GM19023 (cell line): ENCODE results near the gene CCDC24.

Source experiments
- ATAC-seq: cut with Tn5 transposase; IDR thresholded peaks from one replicate; pipeline ENCODE4 v1.9.1; 2021; ENCODE audit warnings: mild to moderate bottlenecking, moderate library complexity; ENCODE audit not compliant: unreplicated experiment

The CCDC24 gene

DNA sequence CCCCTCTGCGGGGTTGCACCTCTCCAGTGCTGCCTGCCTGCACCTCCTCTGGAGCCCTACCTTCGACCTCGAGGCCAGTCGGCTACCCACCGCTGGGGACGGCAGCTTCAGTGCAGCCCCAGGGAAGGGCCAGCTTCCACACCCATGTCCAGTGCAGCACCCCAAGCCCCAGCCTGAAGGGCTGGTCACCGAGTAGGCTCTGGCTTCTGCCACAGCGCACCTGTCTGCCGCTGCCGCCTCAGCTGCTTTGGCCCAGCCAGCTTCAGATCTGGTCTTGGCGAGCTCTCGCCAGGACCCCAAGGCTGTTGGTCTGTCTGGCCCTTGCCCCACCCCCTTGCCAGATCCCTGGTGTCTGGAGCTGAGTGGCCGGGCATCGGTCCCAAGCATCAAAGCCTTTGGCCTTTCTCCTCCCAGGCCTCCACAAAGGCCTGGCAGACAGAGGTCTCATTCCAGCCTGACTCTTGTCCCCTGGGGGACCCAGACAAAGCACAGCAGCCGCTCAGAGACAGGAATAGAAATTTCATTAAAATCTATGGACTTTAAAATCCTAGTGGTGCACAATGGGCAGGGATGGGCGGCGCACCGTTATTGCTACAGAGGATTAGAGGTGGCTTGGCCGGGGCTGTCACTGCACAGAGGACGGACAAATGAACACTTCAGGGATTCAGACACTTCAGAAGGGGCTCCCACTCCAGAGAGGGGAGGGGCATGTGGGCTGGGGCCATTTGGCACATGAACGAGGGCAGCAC, 4.8 kb downstream of the CCDC24 start:
- no peak for ATAC-seq

DNA sequence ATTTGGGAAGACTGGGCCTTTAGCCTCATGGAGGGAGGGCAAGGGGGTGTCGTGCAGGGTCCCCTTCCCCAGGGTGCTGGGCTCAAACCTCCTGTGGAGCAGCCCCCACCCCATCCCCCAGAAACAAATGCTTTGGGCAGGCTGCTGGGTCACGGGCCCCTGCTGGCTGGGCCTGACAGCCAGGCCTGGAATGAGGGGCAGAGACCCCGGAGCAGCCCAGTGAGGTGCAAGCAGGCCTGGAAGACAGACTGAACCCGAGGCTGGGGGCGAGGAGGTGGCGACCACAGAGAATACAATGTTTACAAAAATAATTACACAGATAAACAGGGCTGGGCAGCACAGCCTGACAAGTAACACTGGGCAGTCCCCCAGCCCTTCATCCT, 5.3 kb downstream of the CCDC24 start:
- no peak for ATAC-seq

DNA sequence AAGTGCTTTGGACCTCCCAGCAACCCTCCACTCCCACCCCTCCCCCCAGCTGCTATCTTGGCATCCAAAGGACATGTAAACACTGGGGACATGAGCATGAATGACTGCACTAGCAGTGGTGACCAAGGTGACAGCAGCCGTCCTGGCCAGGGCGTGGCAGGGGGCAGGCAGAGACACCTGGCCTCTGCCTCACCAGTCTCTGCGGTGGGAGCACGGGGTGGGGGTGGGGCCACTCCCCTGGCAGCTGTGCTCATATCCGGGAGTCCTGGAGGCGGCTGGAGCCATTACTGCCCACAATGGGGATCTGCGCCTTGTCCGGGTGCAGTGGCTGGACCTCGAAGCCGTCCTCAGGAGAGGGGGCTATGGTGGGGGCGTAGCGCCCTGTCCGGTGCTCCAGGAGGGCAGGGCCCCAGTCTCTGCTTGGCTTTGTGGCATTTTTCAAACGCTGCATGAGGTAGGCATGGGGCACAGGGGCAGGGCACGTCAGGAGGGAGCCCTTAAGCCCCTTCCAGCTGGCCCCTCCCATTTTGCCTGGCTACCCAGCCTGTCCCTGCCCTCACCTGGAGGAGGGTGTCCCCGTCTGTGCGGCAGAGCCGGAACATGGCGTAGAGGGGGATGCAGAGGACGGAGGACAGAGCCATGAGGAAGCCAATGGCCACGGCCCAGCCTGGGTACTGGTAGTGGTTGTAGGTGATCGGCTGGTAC, 6.0 kb downstream of the CCDC24 start:
- no peak for ATAC-seq

DNA sequence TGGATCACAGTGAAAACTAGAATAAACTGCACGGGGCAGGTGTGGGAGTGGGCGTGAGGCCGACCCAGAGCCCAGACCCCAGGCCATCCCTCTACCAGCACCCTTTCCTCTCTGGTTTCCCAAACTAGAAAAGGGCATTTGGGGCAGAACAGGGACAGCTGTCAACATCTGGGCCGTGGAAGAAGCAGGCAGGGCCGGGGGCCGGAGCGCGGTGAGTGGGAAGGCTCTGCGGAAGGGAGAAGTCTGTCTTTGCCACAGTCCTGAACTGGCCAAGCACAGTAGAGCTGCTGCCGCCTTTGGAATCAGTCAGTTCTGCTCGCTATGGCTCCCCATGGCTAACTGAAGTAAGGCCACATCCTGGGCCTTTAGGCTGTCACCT, 6.6 kb downstream of the CCDC24 start:
- ATAC-seq, result no peak

DNA sequence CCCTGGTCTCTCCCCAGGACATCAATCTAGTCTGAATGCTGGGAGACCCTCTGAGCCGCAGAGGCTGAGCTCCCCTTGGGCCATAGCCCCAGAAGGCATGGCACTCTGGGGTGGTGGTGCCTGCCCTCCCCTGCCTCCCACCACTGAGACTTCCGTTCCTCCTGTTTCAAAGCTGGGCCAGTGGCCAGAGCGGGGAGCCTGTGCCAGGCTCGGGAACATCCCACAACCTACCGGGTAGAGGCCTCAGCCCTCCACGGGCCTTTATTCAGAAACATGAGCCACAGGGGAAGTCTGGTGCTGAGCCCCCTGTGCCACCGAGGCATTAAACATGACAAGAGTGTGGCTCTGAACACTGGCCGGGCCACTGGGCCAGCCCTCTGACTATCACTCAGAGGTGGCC, 8.1 kb downstream of the CCDC24 start:
- no peak for ATAC-seq

DNA sequence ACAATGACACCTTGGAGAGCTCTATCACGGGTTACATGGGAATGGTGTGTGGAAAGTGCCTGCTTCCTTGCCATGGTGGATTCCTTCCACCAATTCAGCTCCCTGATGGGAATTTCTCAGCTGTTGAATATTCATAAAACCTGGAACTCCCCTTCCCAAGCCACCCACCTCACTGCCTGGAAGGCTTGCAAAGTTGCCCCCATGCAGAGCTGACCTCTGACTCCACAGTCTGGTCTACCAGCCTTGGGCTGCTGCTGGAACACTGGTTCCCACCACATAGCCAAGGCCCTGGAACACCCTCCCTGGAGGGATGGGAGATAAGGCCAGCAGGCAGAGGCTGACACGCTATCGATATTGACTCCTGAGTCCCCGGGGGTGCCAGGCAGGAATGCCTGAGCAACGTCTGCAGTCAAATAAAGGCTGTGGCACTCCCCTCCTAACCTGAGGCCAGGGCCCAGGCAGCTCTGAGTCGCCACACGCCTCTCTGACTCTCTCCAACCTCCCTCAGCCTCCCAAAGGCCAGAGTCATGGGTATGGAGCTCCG, 8.8 kb downstream of the CCDC24 start:
- no peak for ATAC-seq

DNA sequence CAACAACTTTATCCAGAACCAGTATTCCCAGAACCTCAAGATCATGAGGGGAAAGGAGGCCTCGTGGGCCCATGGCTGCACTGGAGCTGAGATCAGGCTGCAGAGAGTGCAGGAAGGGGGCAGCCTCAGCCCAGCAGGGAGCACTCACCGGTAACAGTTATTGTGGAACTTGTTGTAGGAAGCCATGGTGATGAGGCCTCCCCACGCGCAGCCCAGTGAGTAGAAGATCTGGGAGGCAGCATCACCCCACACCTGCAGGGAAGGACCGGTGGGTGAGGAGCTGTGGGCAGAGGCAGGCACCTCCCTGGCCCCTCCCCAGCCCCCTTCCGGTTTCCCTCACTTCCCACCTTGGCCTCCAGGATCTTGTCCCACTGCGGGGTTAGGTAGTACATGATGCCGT, 10.8 kb downstream of the CCDC24 start:
- no peak for ATAC-seq

DNA sequence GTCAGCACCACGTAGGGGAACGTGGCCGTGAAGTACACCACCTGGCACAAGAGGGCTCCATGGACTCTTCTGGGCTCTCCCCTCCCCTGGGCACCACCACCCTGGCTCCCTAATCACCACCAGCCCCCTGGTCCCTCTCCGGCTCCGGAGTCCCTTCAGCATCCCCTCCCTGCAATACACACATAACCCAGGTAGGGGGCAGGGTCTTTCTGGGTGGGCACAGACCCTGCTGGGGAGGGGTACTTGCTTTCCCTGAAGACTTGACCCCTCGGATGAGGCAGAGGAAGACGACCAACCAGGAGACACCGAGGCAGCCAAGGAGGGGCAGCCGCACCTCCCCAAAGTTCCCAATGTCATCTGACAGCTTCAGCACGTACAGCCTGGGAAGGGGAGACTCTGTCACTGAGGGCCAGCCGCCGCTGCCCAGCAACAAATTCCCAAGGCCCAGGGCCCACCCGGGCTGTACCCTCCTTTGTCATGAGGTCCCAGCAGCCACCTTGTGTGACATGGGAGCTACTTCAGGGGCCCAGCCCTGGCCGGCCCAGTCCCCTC, 11.3 kb downstream of the CCDC24 start:
- no peak for ATAC-seq

DNA sequence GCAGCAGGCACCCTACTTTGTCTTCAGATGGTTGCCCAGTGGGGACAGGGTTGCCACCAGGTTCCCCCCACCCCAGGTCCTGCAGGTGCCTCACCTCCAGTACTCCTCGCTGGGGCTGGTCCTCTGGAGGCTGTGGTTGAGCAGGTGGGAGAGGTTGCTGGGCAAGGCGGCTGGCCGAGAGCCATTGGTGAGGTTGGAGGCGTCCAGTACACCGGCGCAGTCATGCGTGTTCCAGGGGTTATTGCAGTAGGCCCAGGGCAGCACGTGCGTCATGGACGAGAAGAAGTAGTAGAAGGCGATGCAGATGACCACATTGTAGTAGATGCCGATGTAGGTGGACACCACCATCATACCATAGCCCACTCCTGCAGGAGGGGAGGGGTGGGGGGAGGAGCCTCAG, 16.9 kb downstream of the CCDC24 start:
- no peak for ATAC-seq

DNA sequence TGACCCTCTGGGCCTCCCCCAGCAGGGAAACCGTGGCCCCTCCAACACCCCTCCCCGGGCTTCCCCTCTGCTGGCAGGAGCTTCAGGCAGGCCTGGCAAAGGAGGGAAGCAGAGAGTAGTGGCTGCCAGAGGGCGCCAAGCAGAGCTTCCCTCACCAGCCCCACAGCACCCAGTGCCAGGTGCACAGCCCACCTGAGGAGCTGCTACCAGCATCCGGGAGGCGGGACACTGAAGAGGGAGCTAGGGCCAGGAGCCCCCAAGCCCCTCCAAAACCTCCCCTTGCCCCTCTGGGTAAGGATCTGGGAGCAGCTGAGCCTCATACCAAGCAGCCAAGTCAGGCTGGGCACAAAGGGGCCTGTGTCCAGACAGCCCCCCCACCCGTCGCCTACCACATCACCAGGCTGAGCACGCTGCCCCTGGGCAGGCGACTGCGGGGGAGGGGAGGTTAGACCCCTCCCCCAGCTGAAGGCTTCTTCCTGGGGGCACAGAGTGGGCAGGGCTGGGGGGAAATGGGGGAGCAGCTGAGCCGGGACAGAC, 19.6 kb downstream of the CCDC24 start:
- no peak for ATAC-seq

DNA sequence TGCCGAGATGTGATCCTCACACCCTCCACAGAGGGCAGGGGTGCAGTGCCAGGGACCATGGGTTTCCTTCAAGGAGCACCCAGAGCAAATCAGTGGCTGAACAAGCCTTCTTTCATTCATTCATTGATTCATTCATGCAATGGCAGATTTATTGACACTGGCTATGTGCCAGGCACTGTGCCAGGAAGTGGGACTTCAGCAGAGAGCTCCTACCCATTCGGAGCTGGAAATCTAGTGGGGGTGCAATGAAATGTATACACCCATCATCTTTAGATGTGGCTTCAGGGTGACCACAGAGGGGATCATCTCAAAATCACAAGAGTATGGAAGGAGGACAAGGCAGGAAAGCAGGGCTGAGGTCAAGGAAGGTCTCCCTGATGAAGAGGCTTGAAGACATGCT, 21.0 kb downstream of the CCDC24 start:
- no peak for ATAC-seq

DNA sequence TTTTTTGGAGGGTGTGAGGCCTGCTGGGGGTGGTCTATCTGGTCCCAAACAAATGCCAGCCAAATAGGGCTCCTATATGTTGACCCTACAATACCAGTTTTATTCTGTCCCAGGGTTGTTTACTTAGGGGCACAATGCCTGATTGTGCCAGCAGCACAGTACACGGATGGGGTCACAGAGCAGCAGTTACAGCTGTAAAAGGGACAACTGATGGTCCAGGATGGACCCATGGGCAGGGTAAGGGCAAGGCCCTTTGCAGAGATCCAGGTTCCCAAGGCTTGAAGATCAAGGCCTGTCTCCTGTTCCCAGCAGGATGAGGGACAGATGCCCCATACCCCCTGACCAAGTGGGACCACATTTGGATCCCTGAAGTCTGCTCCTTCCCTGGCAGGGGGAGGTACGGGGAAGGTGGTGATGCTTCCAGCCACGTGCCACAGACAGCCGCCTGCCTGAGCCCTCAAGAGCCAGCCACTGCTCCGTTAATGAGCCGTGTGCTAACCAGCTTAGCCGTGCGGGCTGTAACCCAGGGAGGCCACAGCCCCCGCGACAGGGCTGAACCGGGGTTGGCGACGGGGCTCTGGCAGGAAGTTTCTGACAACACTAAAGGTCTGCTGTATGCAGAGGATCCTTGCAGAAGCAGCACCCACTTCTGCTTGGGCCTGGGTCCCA, 21.7 kb downstream of the CCDC24 start:
- no peak for ATAC-seq

DNA sequence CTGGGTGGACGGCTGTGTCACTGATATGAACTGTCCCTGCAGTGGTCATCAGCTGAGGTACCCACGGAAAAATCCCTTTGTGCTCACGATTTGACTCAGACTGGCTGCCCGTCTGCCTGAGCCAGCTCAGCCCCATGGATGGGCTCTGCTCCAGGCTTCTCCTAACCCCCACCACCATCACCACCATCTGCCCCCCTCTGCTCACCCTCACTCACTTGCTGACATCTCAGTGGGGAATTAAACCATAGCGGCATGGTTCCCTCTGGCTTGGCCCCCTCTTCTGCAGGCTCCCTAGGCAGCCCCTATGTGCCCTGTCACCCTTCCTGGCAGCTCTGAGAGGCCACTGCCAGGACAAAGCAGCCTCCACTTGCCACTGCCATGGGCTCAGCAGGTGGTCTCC, 22.6 kb downstream of the CCDC24 start:
- ATAC-seq, result no peak

DNA sequence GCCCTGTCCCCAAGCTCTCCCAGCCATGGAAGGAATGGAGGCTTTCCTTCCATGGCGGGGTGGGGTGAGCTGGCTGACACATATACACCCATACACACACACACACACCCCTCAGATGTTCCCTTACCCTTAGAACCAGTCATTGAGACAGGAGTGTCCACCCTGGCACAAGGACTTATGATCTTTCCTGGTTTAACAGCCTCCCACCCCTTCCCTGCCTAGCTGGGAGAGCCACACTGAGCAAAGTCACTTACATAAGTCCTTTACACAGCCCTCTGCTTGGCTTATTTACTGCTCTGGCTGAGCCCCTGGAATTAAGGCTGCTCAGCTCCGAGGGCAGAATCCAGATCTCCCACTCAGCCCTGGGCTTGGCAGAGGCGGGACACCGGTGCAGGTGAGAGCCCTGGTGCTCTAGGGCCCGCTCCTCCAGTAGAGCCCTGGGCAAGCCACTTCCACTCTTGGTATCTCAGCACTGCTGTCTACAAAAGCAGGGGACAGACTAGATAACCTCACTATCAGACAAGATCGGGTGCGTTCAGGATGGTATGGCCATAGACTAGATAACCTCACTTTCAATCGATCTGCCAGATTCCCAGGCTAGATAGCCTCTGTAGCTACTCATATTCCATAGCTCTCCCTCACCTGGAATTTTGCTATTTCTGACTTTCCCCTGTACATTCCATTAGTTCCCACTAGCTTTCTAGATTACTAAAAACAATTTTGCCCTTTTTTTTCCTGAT, 23.1 kb downstream of the CCDC24 start:
- no peak for ATAC-seq

DNA sequence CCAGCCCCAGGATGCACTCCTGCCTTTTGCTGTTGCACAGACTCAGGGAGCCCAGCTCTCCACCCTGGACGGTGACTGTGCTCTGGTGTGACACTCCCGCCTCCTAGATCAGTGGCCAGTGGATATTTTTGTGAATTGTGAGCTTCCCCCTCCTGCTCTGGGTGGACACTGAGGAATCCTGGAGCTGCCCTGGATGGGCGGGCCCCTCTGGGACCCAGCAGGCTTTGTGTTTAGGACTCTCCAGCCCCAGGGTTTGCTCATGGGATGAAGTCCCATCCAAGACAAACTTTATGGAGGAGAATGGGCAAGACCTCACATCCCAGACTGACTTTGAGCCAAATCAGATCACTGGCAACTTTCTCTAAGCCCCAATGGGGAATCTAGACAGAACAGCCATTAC, 23.8 kb downstream of the CCDC24 start:
- no peak for ATAC-seq

DNA sequence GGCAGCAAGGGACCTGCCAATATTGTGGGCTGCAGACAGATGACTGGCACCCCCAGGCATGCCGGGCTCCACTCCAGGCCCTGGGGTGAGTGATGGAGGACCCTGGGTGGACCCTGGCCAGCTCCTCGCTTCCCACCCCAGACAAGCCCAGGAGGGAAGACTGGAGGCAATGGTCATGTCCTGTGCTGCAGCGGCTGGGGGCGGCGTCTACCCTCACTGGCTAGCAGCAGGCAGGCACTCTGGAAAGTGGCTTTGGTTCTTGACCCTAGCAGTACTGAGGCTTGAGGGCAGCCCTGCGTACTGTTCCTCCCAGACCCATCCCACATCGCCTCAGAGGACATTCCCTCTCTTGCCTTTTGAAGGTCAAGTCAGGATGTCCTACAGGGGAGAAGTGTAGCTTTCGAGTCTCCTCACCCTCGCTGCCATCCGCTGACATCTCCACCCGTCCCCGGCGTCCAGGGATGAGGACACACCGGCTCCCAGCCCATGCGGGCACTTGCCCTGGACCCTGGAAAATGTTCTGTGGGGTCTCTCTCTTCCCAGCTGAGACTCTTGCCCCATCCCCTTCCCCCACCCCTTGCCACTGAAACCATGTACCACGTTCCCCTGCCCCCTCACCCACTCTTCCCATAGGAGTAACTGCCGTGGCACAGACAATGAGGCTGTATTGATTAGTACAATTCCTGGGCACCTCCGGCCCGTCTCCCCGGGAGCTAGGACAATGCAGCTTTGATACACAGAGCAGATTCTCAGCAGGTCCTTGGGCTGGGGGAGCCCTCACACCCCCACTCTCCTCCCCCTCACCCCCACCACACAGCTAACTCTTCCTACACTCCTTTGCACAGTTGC, 24.9 kb downstream of the CCDC24 start:
- ATAC-seq, result no peak

DNA sequence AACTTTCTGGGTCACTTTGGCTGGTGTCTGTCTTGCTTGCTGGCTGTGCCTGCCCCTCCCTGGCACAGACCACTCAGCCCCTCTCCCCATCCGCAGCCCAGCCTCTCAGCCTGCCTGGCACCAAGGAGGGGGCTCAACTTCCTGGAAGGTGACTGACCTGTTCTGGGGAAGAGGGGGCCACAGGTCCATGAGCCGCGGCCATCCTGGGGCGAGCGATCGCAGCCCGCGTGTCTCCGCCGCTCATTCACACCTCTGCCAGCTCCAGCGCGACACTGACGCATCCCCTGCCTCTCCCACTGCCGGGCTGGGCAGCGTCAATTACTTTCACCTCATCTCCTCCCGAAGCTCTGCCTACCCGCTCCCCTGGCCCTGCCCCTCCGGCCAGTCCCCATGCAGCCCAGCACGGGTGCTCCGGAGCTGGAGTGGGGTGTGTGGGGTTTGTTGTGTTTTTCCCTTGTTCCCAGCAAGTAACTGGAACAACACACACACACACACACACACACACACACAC, 25.5 kb downstream of the CCDC24 start:
- no peak for ATAC-seq

DNA sequence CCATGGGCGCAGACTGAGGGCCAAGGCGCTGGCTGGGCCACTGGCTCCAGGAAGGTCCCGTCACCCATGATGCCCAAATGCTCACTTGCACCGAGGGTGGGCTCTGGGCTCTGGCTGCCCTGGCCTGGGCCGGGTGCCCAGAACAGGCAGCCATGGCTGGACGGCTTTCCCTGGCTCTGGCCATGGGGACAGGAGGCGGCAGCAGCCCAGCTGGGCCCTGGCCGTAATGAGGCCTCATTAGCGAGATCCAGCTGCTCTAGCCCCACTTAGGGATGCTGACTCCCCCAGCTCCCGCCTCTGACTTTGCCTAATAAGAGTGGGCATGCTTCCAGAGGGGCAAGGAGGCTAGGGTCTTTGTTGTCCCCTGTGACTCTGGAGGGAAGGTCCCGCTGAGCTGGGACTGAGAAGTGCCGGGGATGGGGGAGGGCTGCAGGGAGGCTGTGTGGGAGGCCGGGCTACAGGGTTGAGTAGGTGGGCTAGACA, 28.1 kb downstream of the CCDC24 start:
- no peak for ATAC-seq

DNA sequence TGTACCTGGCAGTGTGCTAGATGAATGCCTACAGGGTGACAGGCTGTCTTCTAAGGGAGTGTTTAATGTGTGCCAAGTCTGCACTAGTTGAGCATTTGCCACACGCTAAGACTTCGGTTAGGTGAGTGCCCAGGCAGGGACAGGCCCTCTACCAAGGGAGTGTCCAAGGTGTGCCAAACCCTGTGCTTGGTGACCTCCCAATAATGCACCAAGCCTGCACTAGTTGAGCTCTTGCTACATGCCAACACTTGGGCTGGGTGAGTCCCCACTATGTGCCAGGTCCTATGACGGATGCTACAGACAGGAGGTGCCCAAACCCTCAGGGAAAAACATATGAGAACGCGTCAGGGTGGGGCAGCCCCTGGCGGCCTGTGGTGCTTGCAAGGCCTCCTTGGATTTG, 29.1 kb downstream of the CCDC24 start:
- ATAC-seq, result no peak
